ENCODE results near the gene TSPAN18.

DNA sequence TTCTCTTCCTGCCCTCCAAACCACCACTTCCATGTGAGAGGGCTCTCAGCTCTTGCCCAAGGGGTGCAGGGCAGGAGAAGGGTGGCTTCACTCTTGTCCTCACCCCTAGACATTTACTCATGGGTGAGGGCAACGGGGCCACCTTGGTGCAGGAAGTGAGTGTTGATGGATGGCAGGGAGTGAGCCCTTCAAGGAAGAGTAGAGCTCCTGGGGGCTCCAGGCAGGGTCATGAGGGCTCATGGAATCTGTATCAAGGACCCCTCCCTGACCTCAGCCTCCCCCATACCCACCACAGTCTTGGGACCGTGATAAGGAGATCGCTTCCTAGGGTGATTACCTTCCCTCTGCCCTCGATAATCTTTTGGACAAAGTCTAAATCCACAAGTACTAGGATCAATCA, 37.8 kb downstream of the TSPAN18 start:
- TF ChIP-seq POLR2A (IDR thresholded peaks at IDR 0.05) = no peak
- TF ChIP-seq, protein P1, sequence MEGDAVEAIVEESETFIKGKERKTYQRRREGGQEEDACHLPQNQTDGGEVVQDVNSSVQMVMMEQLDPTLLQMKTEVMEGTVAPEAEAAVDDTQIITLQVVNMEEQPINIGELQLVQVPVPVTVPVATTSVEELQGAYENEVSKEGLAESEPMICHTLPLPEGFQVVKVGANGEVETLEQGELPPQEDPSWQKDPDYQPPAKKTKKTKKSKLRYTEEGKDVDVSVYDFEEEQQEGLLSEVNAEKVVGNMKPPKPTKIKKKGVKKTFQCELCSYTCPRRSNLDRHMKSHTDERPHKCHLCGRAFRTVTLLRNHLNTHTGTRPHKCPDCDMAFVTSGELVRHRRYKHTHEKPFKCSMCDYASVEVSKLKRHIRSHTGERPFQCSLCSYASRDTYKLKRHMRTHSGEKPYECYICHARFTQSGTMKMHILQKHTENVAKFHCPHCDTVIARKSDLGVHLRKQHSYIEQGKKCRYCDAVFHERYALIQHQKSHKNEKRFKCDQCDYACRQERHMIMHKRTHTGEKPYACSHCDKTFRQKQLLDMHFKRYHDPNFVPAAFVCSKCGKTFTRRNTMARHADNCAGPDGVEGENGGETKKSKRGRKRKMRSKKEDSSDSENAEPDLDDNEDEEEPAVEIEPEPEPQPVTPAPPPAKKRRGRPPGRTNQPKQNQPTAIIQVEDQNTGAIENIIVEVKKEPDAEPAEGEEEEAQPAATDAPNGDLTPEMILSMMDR (IDR thresholded peaks at IDR 0.05) = no peak
- no peak for TF ChIP-seq EP300 (IDR thresholded peaks at IDR 0.05; ENCODE audit: low read depth)
- TF ChIP-seq POLR2AphosphoS5 (IDR thresholded peaks at IDR 0.05) = no peak

Measured in transverse colon (tissue), 4 donors.